ENCODE data around the gene BRSK2. TPM values are rescaled to one million over a fixed set of nuclear protein-coding genes. Genes with fewer than 3 reads are reported as not detected.

The BRSK2 gene
- total and polyA plus RNA-seq, 2 experiments from 2014 or later, result 4.7 to 13.6 TPM

GRCh38 chr11:1342946-1343345 lies 46.8 kb upstream of the BRSK2 start:
- WGBS (ENCODE audit: low lambda C conversion rate, missing lambda C conversion rate), result 96% methylated on average over 10 of the region's 10 CpGs
- Histone ChIP-seq H3K36me3 (replicated peaks; ENCODE audit: insufficient read depth, low read depth) (no peaks in the 10 kb centered on the region), H3K9me2 (replicated peaks; ENCODE audit: insufficient read depth) (no peaks in the 10 kb centered on the region), H3K27ac (no peak overlapping the region), H3K79me2 (no peaks in the 10 kb centered on the region), H3K4me2 (no peak overlapping the region), H3K4me3 (no peak overlapping the region), H3K9me3 (ENCODE audit: low read depth) (no peaks in the 10 kb centered on the region), H2AFZ (no peak overlapping the region), H4K20me1 (ENCODE audit: insufficient read depth, poor library complexity, severe bottlenecking) (no peaks in the 10 kb centered on the region), H3K27me3 (no peaks in the 10 kb centered on the region), H3K4me1 (ENCODE audit: insufficient read depth) (no peaks in the 10 kb centered on the region)
- TF ChIP-seq EZH2 (IDR thresholded peaks at IDR 0.05; ENCODE audit: borderline replicate concordance) (no peak), EZH2phosphoT487 (IDR thresholded peaks at IDR 0.05; ENCODE audit: low read depth, severe bottlenecking, unreplicated experiment) (no peak), CTCF (IDR thresholded peaks at IDR 0.05; ENCODE audit: poor library complexity) (no peak)
- no peak for DNase-seq (ENCODE audit: low spot score)

- DNase-seq (ENCODE audit: low spot score), result no peak
- H3K4me2 ChIP-seq, result no peak overlapping the region
- no peaks in the 10 kb centered on the region for H3K9me3 ChIP-seq (ENCODE audit: low read depth)
- no peak overlapping the region for H3K4me3 ChIP-seq
- H3K9me2 ChIP-seq (replicated peaks; ENCODE audit: insufficient read depth), result no peaks in the 10 kb centered on the region
- no peak overlapping the region for H2AFZ ChIP-seq
- no peaks in the 10 kb centered on the region for H4K20me1 ChIP-seq (ENCODE audit: insufficient read depth, poor library complexity, severe bottlenecking)
- H3K79me2 ChIP-seq, result no peaks in the 10 kb centered on the region
- no peaks in the 10 kb centered on the region for H3K27me3 ChIP-seq
- H3K4me1 ChIP-seq (ENCODE audit: insufficient read depth), result no peaks in the 10 kb centered on the region
- no peak for TF ChIP-seq EZH2phosphoT487 (IDR thresholded peaks at IDR 0.05; ENCODE audit: low read depth, severe bottlenecking, unreplicated experiment)
- TF ChIP-seq EZH2 (IDR thresholded peaks at IDR 0.05; ENCODE audit: borderline replicate concordance), result no peak
- no peak for TF ChIP-seq CTCF (IDR thresholded peaks at IDR 0.05; ENCODE audit: poor library complexity)
- H3K27ac ChIP-seq, result no peak overlapping the region
- 92% methylated on average over 25 of the region's 25 CpGs for WGBS (ENCODE audit: low lambda C conversion rate, missing lambda C conversion rate)
- H3K36me3 ChIP-seq (replicated peaks; ENCODE audit: insufficient read depth, low read depth), result no peaks in the 10 kb centered on the region
Measured at GRCh38 chr11:1343391-1344055, 46.2 kb upstream of the BRSK2 start.

- Histone ChIP-seq H3K36me3 (replicated peaks; ENCODE audit: insufficient read depth, low read depth) (no peaks in the 10 kb centered on the region), H2AFZ (no peak overlapping the region), H3K4me3 (no peak overlapping the region), H3K79me2 (no peaks in the 10 kb centered on the region), H3K4me2 (no peak overlapping the region), H3K9me3 (ENCODE audit: low read depth) (no peaks in the 10 kb centered on the region), H4K20me1 (ENCODE audit: insufficient read depth, poor library complexity, severe bottlenecking) (no peaks in the 10 kb centered on the region), H3K9me2 (replicated peaks; ENCODE audit: insufficient read depth) (no peaks in the 10 kb centered on the region), H3K27ac (no peak overlapping the region), H3K27me3 (no peaks in the 10 kb centered on the region), H3K4me1 (ENCODE audit: insufficient read depth) (no peaks in the 10 kb centered on the region)
- WGBS (ENCODE audit: low lambda C conversion rate, missing lambda C conversion rate), result 89% methylated on average over 26 of the region's 26 CpGs
- no peak for DNase-seq (ENCODE audit: low spot score)
- TF ChIP-seq EZH2 (IDR thresholded peaks at IDR 0.05; ENCODE audit: borderline replicate concordance) (no peak), EZH2phosphoT487 (IDR thresholded peaks at IDR 0.05; ENCODE audit: low read depth, severe bottlenecking, unreplicated experiment) (no peak), CTCF (IDR thresholded peaks at IDR 0.05; ENCODE audit: poor library complexity) (no peak)
Measured at GRCh38 chr11:1344056-1344635, 45.6 kb upstream of the BRSK2 start.
